Spleen (tissue), 11 donors: ENCODE measurements around the gene SSBP2. TPM values are rescaled to one million over a fixed set of nuclear protein-coding genes. Genes with fewer than 3 reads are reported as not detected.

Experiments
- DNase-seq: peaks from one replicate; pipeline ENCODE4 v3.0.0-alpha.2; 2020
- H3K27ac ChIP-seq, 8 donors: fragments of 200-600 bp; sonication (generic) in 7 of 8; 1 replicate in 4 of 8; 2 replicates in 4 of 8; pipeline versions ENCODE4 v1.5.0 to v1.8.0; 2016 to 2021; ENCODE audit warnings: inconsistent platforms in 4 of 8, mild to moderate bottlenecking in 4 of 8, moderate library complexity in 1 of 8
- H3K27me3 ChIP-seq, 7 donors: fragments of 200-600 bp; sonication (generic) in 6 of 7; replicated peaks in 1 of 7; 1 replicate in 4 of 7; 2 replicates in 3 of 7; pipeline versions ENCODE4 v1.5.0 to v1.8.0; 2016 to 2021; ENCODE audit warnings: inconsistent platforms in 3 of 7, mild to moderate bottlenecking in 1 of 7
- H3K36me3 ChIP-seq, 6 donors: fragments of 200-600 bp; sonication (generic) in 5 of 6; 1 replicate in 4 of 6; 2 replicates in 2 of 6; pipeline versions ENCODE4 v1.5.0 to v1.8.0; 2016 to 2021; ENCODE audit warnings: inconsistent platforms in 2 of 6
- H3K4me1 ChIP-seq, 6 donors: fragments of 200-600 bp; sonication (generic) in 5 of 6; 1 replicate in 3 of 6; 2 replicates in 3 of 6; pipeline versions ENCODE4 v1.5.0 to v1.8.0; 2016 to 2021; ENCODE audit warnings: inconsistent platforms in 3 of 6
- H3K4me3 ChIP-seq, 8 donors: fragments of 200-600 bp; sonication (generic) in 7 of 8; 1 replicate in 4 of 8; 2 replicates in 4 of 8; pipeline versions ENCODE4 v1.5.0 to v1.8.0; 2016 to 2021; ENCODE audit warnings: inconsistent platforms in 4 of 8, mild to moderate bottlenecking in 4 of 8, moderate library complexity in 2 of 8
- H3K9me3 ChIP-seq, 8 donors: fragments of 200-600 bp; sonication (generic) in 7 of 8; 1 replicate in 4 of 8; 2 replicates in 4 of 8; pipeline versions ENCODE4 v1.5.0 to v1.8.0; 2016 to 2021; ENCODE audit warnings: inconsistent platforms in 4 of 8
- CTCF ChIP-seq, 11 experiments: fragments of 200-600 bp in 7 of 11; fragments of 450-650 bp in 4 of 11; sonication (generic) in 4 of 11; IDR thresholded peaks in 8 of 11; conservative IDR thresholded peaks in 3 of 11; 1 replicate in 7 of 11; 2 replicates in 4 of 11; pipeline versions ENCODE4 v1.4.0 to v1.8.0; 2016 to 2021; ENCODE audit warnings: antibody characterized with exemption in 11 of 11, inconsistent platforms in 4 of 11, mild to moderate bottlenecking in 1 of 11
- POLR2A ChIP-seq, 3 donors: fragments of 450-650 bp; IDR thresholded peaks; one replicate each; pipeline ENCODE4 v1.5.1; 2017; ENCODE audit warnings: antibody characterized with exemption in 3 of 3, mild to moderate bottlenecking in 1 of 3
- POLR2AphosphoS5 ChIP-seq, 3 donors: sonication (generic); formaldehyde crosslinking; IDR thresholded peaks; one replicate each; pipeline ENCODE4 v1.5.1; 2017; ENCODE audit warnings: antibody characterized with exemption in 3 of 3
- WGBS, 5 donors: extraction: QIAGEN DNeasy Blood & Tissue Kit in 3 of 5; methylation state at CpG; one replicate each; pipeline versions ENCODE4 v1.1.5 to v1.1.7; 2013 to 2018; 5-methylcytosine and 5-hydroxymethylcytosine counted together
- intact Hi-C: fragments of 100-400 bp; cut with DNase I; formaldehyde crosslinking; loops from one replicate; pipeline ENCODE4 v1.15.0; 2023; ENCODE audit warnings: low total_unique reads
- polyA plus RNA-seq, 3 donors: library from polyadenylated mRNA; stranded (reverse); fragments of 200-250 nt; gene quantifications; one replicate each; pipeline ENCODE4 v1.2.1, GENCODE V29; 2013
- total RNA-seq, 7 donors: library from RNA; depleted of rRNA in 3 of 7; stranded (reverse); fragments of >200 nt in 3 of 7; fragmentation: NEBNext Ultra II Directional in 4 of 7; extraction: Animal tissue kit (Norgen Biotek cat#: 25700) in 4 of 7; gene quantifications; one replicate each; pipeline versions ENCODE4 v1.1.0 to v1.2.1, GENCODE V29; 2016 to 2021
- donor health status: healthy with polysubstance abuse.
- donor health status: DM: no; HTN: no; CAD: no; lungs with moderate emphysema.
- donor health status: DM: no; HTN: no; CAD: no.
- donor health status: Bipolar disorder and iron deficiency.
- donor health status: healthy.
- donor health status: DM: no; HTN: no; CAD: no.
- donor health status: DM: yes; HTN: yes; CAD: no.

The SSBP2 gene
- total and polyA plus RNA-seq, 10 donors: 12.2 to 40.8 (median 29.6) TPM

DNA sequence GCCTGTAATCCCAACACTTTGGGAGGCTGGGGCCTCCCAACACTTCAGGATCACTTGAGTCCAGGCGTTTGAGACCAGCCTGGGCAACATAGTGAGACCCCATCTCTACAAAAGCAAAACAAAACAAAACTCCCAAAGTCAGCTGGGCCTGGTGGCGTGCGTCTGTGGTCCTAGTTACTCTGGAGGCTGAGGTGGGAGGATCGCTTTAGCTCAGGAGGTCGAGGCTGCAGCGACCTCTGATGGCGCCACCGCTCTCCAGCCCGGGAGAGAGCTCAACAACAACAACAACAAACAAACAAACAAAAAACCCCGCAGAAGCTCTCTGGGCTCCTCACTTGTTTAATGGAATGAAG lies 357.5 kb downstream of the SSBP2 start:
- peaks cover 0 to 82% (median 35%) of the 10 kb centered on the region in 7 donors for H3K27me3 ChIP-seq
- intact Hi-C loops: no loop called here

DNA sequence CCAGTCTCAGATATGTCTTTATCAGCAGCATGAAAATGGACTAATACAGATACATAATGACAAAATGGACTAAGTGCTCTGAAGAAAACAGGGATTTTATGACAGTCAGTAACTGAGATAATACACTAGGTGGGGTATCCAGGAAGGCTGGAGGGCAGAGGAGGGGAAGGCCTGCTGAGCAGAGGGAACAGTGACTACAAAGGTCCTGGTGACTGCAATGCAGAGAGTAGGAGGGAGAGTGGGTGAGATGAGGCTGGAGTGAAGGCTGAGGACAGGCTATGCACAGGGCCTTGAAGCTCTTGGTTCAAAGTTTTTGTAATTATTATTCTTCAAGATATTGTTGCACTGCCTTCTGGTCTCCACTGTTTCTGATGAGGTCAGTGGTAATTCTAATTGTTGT lies 361.9 kb downstream of the SSBP2 start:
- Histone ChIP-seq H3K9me3 (no peaks in the 10 kb centered on the region), H3K27me3 (peaks cover 0 to 48% (median 22%) of the 10 kb centered on the region in 7 donors), H3K4me1 (peaks cover 0 to 8% (median 7%) of the 10 kb centered on the region in 6 donors), H3K4me3 (no peak overlapping the region), H3K27ac (no peak overlapping the region), H3K36me3 (no peaks in the 10 kb centered on the region)
- TF ChIP-seq POLR2A (IDR thresholded peaks at IDR 0.05) (no peak), POLR2AphosphoS5 (IDR thresholded peaks at IDR 0.05) (no peak)
- DNase-seq: no peak
- intact Hi-C loops: no loop called here

More for the DNA sequence above, 357.5 kb downstream of the SSBP2 start:
- Histone ChIP-seq H3K9me3 (peaks cover 0 to 6% (median 1%) of the 10 kb centered on the region in 8 donors), H3K27ac (no peak overlapping the region), H3K36me3 (no peaks in the 10 kb centered on the region), H3K4me1 (peaks cover 0 to 15% (median 11%) of the 10 kb centered on the region in 6 donors), H3K4me3 (peak overlapping the region; percentile 7 to 63 (median 30))
- TF ChIP-seq CTCF (IDR thresholded peaks at IDR 0.05 in 8 of 11, conservative IDR thresholded peaks at IDR 0.05 in 3 of 11): no peak
- no peak for TF ChIP-seq POLR2A (IDR thresholded peaks at IDR 0.05)
- TF ChIP-seq POLR2AphosphoS5 (IDR thresholded peaks at IDR 0.05): no peak
- WGBS, 5 donors: 19 to 34% (median 25%) methylated on average over 10 of the region's 10 CpGs
- DNase-seq: no peak

DNA sequence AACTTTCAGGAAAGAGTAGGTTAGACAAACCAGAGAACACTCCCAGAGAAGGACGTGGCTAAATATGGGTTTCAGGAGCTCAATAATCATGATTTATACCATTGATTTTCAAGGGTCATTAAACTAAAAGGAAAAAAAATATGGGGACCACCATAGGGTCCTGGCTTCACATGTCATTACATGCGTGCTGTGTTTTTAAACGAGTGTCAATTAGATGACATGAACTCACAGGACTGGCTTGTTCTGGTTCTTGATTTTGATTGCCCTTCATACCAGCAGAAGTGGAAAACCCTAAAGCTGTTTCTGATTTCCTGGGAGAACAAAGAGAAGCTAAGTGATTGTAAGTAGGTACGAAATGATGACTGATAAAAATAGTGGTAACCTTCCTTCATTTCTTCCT lies 362.7 kb downstream of the SSBP2 start:
- no peak for DNase-seq
- no peak for TF ChIP-seq POLR2A (IDR thresholded peaks at IDR 0.05)
- TF ChIP-seq POLR2AphosphoS5 (IDR thresholded peaks at IDR 0.05): no peak
- TF ChIP-seq CTCF (IDR thresholded peaks at IDR 0.05 in 8 of 11, conservative IDR thresholded peaks at IDR 0.05 in 3 of 11): no peak
- peaks cover 0 to 40% (median 13%) of the 10 kb centered on the region in 7 donors for H3K27me3 ChIP-seq
- no peak overlapping the region for H3K4me3 ChIP-seq
- WGBS, 5 donors: 81 to 92% (median 86%) methylated on average over 4 of the region's 4 CpGs
- H3K36me3 ChIP-seq: no peaks in the 10 kb centered on the region
- no peaks in the 10 kb centered on the region for H3K4me1 ChIP-seq
- H3K9me3 ChIP-seq: no peaks in the 10 kb centered on the region
- intact Hi-C loops: no loop called here
- no peak overlapping the region for H3K27ac ChIP-seq

DNA sequence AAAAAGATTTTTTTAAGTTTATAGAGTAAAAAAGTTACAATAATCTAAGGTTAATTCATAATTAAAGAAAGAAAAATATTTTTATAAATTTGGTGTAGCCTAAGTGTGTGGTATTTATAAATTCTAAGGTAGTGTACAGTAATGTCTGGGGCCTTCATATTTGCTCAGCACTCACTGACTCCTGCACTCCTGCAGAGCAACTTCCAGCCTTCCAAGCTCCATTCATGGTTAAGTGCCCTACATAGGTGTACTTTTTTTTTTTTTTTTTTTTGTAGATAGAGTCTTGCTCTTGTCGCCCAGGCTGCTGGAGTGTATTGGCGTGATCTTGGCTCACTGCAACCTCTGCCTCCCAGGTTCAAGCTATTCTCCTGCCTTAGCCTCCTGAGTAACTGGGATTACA lies 367.0 kb downstream of the SSBP2 start:
- no peak for DNase-seq
- WGBS, 5 donors: 87 to 97% (median 92%) methylated on average over 2 of the region's 2 CpGs
- H3K9me3 ChIP-seq: no peaks in the 10 kb centered on the region
- no peaks in the 10 kb centered on the region for H3K4me1 ChIP-seq
- peaks cover 0 to 5% (median 0%) of the 10 kb centered on the region in 7 donors for H3K27me3 ChIP-seq
- H3K36me3 ChIP-seq: no peaks in the 10 kb centered on the region
- H3K27ac ChIP-seq: no peak overlapping the region
- H3K4me3 ChIP-seq: no peak overlapping the region
- TF ChIP-seq POLR2A (IDR thresholded peaks at IDR 0.05) (no peak), POLR2AphosphoS5 (IDR thresholded peaks at IDR 0.05) (no peak), CTCF (IDR thresholded peaks at IDR 0.05 in 8 of 11, conservative IDR thresholded peaks at IDR 0.05 in 3 of 11) (no peak)
- intact Hi-C loops: no loop called here

DNA sequence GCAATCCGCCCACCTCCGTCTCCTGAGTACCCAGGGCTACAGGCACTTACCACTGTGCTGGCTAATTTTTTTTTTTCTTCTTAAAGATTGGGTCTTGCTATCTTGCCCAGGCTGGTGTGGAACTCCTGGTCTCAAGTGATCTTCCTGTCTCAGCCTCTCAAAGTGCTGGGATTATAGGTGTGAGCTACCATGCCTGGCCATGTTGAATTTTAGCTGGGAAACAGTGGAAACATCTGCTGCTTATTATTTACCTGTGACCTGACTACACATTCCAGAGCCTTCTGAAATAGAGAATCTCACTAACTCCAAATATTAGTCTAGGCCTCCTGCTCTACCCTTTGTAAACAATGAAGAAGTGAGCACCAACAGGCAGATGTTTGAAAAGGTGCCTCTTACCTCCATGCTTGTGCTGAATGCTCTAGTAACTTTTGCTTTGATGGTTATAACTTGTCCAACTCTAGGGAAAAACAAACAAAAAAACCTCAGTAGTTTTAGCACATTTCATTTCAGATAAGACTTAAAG lies 379.5 kb downstream of the SSBP2 start:
- intact Hi-C loops: no loop called here
- H3K9me3 ChIP-seq: no peaks in the 10 kb centered on the region
- DNase-seq: no peak
- H3K27me3 ChIP-seq: peaks cover 0 to 15% (median 0%) of the 10 kb centered on the region in 7 donors
- 93 to 100% (median 94%) methylated on average over 2 of the region's 2 CpGs for WGBS, 5 donors
- TF ChIP-seq POLR2AphosphoS5 (IDR thresholded peaks at IDR 0.05) (no peak), POLR2A (IDR thresholded peaks at IDR 0.05) (no peak), CTCF (IDR thresholded peaks at IDR 0.05 in 8 of 11, conservative IDR thresholded peaks at IDR 0.05 in 3 of 11) (no peak)
- H3K27ac ChIP-seq: no peak overlapping the region
- H3K4me3 ChIP-seq: no peak overlapping the region
- H3K4me1 ChIP-seq: no peaks in the 10 kb centered on the region
- no peaks in the 10 kb centered on the region for H3K36me3 ChIP-seq
